Skeletal muscle tissue (tissue), 4 donors: Measurements from ENCODE around the gene DLX3. TPM values are rescaled to one million over a fixed set of nuclear protein-coding genes. Genes with fewer than 3 reads are reported as not detected.

ENCODE experiments used
- H3K27ac ChIP-seq: one replicate; pipeline ENCODE4 v1.7.0; 2013; ENCODE audit warnings: mild to moderate bottlenecking, low read depth, low read length, inconsistent platforms
- H3K27me3 ChIP-seq, 3 donors: one replicate each; pipeline ENCODE4 v1.7.0; 2013; ENCODE audit warnings: low read length in 3 of 3; ENCODE audit not compliant: control insufficient read depth in 3 of 3, insufficient read depth in 3 of 3
- H3K36me3 ChIP-seq, 3 donors: one replicate each; pipeline ENCODE4 v1.7.0; 2013; ENCODE audit warnings: low read length in 3 of 3; ENCODE audit not compliant: control insufficient read depth in 3 of 3, insufficient read depth in 3 of 3
- H3K4me1 ChIP-seq, 3 donors: one replicate each; pipeline ENCODE4 v1.7.0; 2013; ENCODE audit warnings: low read length in 3 of 3, mild to moderate bottlenecking in 3 of 3; ENCODE audit not compliant: control insufficient read depth in 3 of 3, insufficient read depth in 3 of 3
- H3K4me3 ChIP-seq, 3 donors: one replicate each; pipeline ENCODE4 v1.7.0; 2013; ENCODE audit warnings: low read length in 3 of 3
- H3K9ac ChIP-seq, 3 donors: one replicate each; pipeline ENCODE4 v1.7.0; 2013; ENCODE audit warnings: low read length in 3 of 3, mild to moderate bottlenecking in 3 of 3, moderate library complexity in 2 of 3, low read depth in 1 of 3
- H3K9me3 ChIP-seq, 3 donors: one replicate each; pipeline ENCODE4 v1.7.0; 2013; ENCODE audit warnings: low read length in 3 of 3; ENCODE audit not compliant: control insufficient read depth in 3 of 3
- total RNA-seq: library from RNA; depleted of rRNA; stranded (reverse); fragments of >200 nt; gene quantifications from one replicate; pipeline ENCODE4 v1.2.3, GENCODE V29; 2014
- donor health status: Osteomylitis.

The DLX3 gene
- total RNA-seq, 1 donor from 2014 or later, result not detected

GRCh38 chr17:50024808-50025207 is 29.8 kb upstream of the DLX3 start:
- Histone ChIP-seq H3K4me3 (no peak overlapping the region), H3K9me3 (no peaks in the 10 kb centered on the region), H3K9ac (no peak overlapping the region), H3K36me3 (no peaks in the 10 kb centered on the region), H3K4me1 (peaks cover 9% of the 10 kb centered on the region in 3 donors), H3K27ac (no peak overlapping the region), H3K27me3 (peaks cover 0 to 8% (median 4%) of the 10 kb centered on the region in 3 donors)

DNA sequence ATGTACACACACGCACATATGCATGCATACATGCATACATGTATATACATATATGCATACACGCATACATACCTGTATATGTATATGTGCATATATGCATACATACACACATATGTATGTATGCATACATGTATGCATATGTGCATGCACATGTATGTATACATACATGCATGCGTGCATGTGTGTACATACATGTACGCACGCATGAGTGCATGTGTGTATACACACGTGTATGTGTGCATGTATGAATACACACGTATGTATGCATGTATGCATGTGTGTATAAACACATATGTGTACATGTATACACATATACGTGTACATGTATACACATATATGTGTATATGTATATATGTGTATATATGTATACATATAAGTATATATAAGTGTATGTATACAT is 28.5 kb upstream of the DLX3 start:
- Histone ChIP-seq H3K9me3 (no peaks in the 10 kb centered on the region), H3K36me3 (no peaks in the 10 kb centered on the region), H3K4me3 (no peak overlapping the region), H3K27me3 (peaks cover 0 to 8% (median 1%) of the 10 kb centered on the region in 3 donors), H3K27ac (no peak overlapping the region), H3K4me1 (peaks cover 9% of the 10 kb centered on the region in 3 donors), H3K9ac (no peak overlapping the region)

DNA sequence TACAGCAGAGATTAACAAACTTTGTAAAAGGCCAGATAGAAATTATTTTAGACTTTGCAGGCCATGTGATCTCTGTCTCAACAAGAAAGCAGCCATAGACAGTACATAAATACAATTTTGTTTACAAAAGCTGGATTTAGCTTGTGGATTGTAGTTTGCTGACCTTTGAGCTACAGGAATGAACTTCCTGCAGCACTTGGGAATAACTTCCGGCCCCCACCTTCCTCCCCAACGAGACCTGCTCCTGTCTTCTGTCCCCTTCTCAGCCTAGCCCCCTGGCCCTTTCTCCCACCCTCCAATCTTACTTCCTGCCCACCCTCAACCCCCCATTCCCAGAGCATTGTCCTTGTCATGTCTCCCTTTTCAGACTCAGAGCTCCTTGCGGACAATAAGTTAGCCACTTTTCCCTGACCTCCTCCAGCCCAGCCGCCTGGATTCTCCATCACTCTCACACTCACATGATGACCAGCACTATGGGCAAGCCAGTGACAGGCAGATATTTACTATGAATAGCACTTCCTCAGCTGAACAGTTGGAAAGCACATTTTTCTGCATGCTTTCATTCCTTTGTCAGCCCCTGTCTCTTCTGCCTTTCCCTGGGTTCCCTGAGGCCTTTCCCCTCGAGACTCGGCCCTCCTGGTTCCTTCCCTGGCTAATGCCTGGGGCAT is 27.6 kb upstream of the DLX3 start:
- no peak overlapping the region for H3K9ac ChIP-seq
- H3K4me1 ChIP-seq, result peaks cover 6 to 8% (median 6%) of the 10 kb centered on the region in 3 donors
- H3K27me3 ChIP-seq, result peaks cover 0 to 4% (median 0%) of the 10 kb centered on the region in 3 donors
- H3K36me3 ChIP-seq, result no peaks in the 10 kb centered on the region
- no peak overlapping the region for H3K4me3 ChIP-seq
- H3K27ac ChIP-seq, result no peak overlapping the region
- no peaks in the 10 kb centered on the region for H3K9me3 ChIP-seq

DNA sequence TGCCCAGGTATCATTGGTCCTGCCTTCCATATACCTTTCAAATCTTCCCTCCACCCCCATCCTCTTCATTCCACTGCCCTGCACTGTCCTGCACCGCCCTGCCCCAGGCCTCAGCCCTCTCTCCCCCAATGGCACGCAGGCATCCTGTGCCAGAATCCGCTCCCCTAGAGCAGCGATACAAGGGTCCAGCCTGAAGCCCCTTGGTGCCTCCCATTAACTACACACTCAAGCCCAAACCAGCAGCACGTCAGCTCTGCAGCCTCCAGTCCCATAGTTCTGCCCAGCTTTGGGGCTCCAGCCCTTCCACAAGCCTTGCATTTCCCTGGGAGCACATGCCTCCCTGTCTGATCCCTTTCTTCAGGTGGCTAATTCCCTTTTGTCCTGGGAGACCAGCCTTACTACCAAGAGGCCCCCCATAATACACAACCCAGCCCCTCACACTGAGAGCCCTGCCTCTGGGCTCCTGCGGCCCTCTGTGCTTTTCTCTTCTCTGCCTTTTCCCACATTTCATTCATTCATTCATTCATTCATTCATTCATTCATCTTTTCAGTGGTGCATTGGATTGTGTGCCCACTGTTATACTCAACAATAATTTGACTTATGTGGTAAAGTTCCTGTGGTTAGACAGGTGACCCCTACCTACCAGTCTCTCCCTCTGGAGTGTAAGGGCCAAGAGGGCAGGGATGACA is 26.8 kb upstream of the DLX3 start:
- no peaks in the 10 kb centered on the region for H3K36me3 ChIP-seq
- H3K4me3 ChIP-seq, result no peak overlapping the region
- H3K27ac ChIP-seq, result no peak overlapping the region
- H3K4me1 ChIP-seq, result peaks cover 0 to under 1% (median 0%) of the 10 kb centered on the region in 3 donors
- no peaks in the 10 kb centered on the region for H3K27me3 ChIP-seq
- H3K9ac ChIP-seq, result no peak overlapping the region
- no peaks in the 10 kb centered on the region for H3K9me3 ChIP-seq

DNA sequence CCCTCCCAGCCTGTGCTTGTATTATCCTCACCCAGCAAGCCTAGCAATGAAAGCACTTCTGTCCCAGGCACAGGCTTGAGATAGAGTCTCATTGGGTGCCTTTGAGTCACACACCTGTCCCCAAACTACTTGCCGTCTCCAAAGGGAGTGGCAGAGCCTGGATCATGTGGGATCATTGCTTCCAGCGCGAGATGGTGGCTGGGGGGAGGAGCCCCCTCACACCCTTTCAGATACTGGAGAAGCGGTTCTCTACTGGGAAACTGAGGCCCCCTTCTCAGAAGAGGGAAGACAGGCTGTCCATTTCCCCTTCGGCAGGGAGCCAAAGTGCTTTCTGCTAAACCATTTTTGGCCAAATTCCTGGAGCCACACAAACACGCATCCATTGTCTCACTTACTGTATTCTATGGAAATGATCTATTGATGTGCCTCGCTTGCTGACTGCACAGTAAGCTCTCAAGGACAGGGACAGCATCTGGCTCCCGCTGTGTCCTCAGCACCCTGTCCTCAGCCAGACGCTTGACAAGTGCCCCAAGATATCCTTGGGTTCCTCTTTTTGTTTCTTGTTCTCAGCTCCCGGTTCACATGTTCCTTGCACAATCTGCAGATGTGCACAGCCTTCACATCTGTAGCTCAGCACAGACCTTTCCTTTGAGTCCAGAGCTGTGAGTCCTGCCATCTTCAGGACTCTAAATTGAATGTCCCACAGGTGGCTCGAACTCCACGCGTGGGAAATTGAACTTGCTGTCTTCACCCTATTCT is 26.0 kb upstream of the DLX3 start:
- Histone ChIP-seq H3K9ac (no peak overlapping the region), H3K27ac (no peak overlapping the region), H3K9me3 (no peaks in the 10 kb centered on the region), H3K36me3 (no peaks in the 10 kb centered on the region), H3K4me1 (no peaks in the 10 kb centered on the region), H3K27me3 (no peaks in the 10 kb centered on the region), H3K4me3 (no peak overlapping the region)

DNA sequence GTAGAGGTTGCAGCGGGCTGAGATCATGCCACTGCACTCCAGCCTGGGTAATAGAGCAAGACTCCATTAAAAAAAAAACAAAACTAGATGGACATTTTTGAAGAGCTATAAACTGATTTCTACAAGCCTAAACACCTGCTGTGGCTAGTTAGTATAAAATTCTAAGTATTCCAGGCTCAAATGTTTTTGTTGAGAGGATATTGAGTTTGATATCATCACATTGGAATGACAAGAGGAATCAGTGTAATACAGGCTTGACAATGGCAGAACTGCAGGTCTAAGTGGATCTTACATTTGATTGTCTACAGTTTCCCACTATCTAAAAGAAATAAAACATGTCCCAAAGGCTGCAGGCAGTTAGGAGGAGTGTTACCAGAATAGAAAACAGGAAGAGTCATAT is 23.9 kb upstream of the DLX3 start:
- Histone ChIP-seq H3K4me3 (no peak overlapping the region), H3K9me3 (no peaks in the 10 kb centered on the region), H3K9ac (no peak overlapping the region), H3K27me3 (no peaks in the 10 kb centered on the region), H3K27ac (no peak overlapping the region), H3K4me1 (no peaks in the 10 kb centered on the region), H3K36me3 (no peaks in the 10 kb centered on the region)

GRCh38 chr17:50015146-50015545 is 20.1 kb upstream of the DLX3 start:
- H3K36me3 ChIP-seq, result no peaks in the 10 kb centered on the region
- no peaks in the 10 kb centered on the region for H3K27me3 ChIP-seq
- no peak overlapping the region for H3K9ac ChIP-seq
- H3K4me1 ChIP-seq, result no peaks in the 10 kb centered on the region
- no peak overlapping the region for H3K27ac ChIP-seq
- no peak overlapping the region for H3K4me3 ChIP-seq
- no peaks in the 10 kb centered on the region for H3K9me3 ChIP-seq

DNA sequence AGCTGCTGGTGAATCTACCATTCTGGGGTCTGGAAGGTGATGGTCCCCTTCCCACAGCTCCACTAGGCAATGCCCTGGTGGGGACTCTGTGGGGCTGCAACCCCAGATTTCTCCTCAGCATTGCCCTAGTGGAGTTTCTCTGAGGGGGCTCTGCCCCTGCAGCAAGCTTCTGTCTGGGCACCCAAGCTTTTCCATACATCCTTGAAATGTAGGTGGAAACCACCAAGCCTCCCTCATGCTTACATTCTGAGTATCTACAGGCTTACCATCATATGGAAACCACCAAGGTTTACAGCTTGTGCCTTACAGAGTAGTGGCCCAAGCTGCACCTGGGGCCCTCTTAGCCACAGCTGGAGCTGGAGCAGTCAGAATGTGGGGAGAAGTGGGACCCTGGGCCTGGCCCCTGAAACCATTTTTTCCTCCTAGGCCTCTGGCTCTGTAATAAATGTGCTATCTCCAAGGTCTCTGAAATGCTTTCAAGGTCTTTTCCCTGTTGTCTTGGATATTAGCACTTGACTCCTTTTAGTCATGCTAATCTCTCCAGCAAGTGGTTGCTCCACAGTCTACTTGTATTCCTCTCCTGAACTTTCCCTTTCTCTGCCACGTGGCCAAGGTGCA is 19.6 kb upstream of the DLX3 start:
- Histone ChIP-seq H3K27me3 (no peaks in the 10 kb centered on the region), H3K4me3 (no peak overlapping the region), H3K36me3 (no peaks in the 10 kb centered on the region), H3K9ac (no peak overlapping the region), H3K9me3 (no peaks in the 10 kb centered on the region), H3K4me1 (no peaks in the 10 kb centered on the region), H3K27ac (no peak overlapping the region)

- Histone ChIP-seq H3K4me3 (no peak overlapping the region), H3K27ac (no peak overlapping the region), H3K27me3 (peaks cover 0 to 4% (median 0%) of the 10 kb centered on the region in 3 donors), H3K36me3 (no peaks in the 10 kb centered on the region), H3K4me1 (no peaks in the 10 kb centered on the region), H3K9ac (no peak overlapping the region), H3K9me3 (peaks cover 3 to 5% (median 4%) of the 10 kb centered on the region in 3 donors)
Measured at GRCh38 chr17:50013079-50013478, 18.1 kb upstream of the DLX3 start.
